ENCODE measurements around the gene RAD51B. TPM values are rescaled to one million over a fixed set of nuclear protein-coding genes. Genes with fewer than 3 reads are reported as not detected.

Gene RAD51B
- total RNA-seq, 1 donor from 2014 or later: 14.7 TPM

GRCh38 chr14:68534276-68534675, 714.7 kb downstream of the RAD51B start:
- no peak for DNase-seq (ENCODE audit: low spot score)

DNA sequence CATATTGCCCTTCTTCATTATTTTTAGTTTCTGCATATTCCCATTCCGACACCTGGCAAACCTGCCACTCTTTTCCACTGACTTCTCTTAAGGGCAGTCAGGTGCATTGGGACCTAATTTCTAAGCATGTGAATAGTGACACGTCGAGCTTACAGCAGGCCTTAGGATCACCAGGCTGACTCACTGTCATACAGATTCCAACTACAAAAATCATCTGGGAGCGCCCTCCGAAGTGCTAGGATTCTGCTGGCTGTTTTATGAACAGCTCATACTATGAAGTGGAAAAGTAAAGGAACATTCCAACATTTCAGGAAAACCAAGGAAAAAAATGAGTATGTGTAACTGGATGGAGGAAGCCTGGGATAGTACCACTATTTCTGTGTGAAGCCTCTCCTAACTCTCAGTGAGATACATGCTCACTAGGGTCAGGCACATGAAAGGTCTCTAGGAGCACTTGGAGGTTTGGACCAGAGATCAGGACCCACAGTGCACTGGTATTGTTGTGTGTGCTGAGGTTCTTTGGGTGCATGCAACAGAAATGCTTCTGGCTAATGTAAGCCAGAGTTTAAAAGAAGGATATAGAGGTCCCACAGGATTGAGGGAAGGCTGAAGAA, 715.9 kb downstream of the RAD51B start:
- no peak for DNase-seq (ENCODE audit: low spot score)

GRCh38 chr14:68536018-68536410, 716.4 kb downstream of the RAD51B start:
- no peak for DNase-seq (ENCODE audit: low spot score)

GRCh38 chr14:68538639-68539038, 719.1 kb downstream of the RAD51B start:
- DNase-seq (ENCODE audit: low spot score): no peak

DNA sequence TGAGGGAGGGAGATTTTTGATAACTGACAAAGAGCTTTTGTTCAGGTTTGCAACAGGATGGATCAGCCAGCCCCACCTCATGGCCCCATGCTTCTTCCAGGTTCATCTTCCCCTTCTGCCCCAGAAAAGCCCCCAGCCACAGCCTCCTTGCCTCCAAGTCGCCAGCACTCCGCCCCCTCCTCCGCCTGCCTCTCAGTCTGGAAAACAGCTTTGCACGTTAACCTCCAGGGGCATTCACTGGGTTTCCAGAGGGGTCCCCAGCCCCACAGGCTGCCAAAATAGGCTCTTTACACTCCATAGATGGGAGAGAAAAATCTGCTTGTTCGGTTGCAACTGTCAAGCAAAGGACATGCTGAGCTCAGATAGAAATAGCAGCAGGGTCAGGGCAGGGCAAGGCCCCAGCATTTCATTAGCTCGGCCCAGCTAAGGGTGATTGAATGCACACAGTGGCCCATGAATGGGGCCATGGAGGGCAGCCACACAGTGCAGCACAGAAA, 719.7 kb downstream of the RAD51B start:
- DNase-seq (ENCODE audit: low spot score): no peak

- no peak for DNase-seq (ENCODE audit: low spot score)
Observed at GRCh38 chr14:68539789-68540188, 720.2 kb downstream of the RAD51B start.

- DNase-seq (ENCODE audit: low spot score): no peak
Observed at GRCh38 chr14:68541178-68541896, 721.8 kb downstream of the RAD51B start.

DNA sequence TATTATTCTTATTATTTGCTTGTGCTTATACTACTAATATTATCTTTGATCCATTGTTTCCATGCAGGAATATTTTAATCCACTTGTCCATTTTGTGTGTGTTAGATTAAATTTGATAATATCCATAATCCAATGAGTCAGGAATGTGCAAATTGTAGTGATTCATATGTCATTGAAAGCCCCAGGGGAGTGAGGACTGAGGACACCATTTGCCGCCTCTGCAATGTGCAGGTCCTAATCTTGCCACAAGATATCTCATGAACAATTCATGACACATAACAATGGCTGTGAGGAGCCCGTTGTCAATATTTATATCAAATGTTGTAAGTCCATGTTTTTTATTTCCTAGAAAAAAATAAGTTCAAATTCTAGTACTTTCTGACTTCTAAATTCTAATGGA, 722.8 kb downstream of the RAD51B start:
- DNase-seq (ENCODE audit: low spot score): no peak

DNA sequence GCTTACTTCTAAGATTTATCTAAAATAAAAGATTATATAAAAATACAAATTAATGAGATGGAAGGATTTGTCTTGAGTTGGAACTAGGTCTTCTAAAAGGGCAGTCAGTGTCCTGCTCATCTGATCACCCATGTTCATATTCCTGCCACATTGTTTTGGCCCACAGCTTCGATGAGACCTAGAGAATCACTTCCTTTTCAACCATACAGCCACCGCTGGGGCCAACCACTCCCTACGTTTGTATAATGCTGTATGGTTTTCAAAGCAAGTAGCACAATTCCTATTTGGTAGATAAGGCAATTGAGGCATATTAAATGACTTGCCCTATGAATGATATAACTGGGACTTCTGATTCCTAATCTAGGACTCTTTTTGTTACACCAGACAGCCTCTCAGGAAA, 723.9 kb downstream of the RAD51B start:
- DNase-seq (ENCODE audit: low spot score): no peak

- no peak for DNase-seq (ENCODE audit: low spot score)
Observed at GRCh38 chr14:68544081-68544892, 724.7 kb downstream of the RAD51B start.

DNA sequence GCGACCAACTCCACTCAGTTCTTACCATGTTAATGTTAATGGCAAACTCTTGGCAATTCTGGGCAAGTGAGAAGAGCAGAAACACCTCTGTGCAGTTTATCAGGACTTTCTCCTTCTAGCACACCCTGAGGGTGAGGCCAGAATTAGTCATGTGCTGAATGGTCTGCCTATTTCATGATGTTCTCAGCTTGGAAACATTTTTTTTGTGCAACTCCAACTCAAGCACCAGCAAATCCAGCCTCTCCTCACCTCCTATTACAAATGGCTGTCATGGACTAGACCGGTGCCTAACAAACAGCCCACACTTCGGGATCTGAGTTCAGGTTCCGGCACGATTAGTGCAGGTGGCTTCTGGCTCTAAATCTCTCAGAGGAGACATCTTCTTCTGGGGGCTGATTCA, 727.3 kb downstream of the RAD51B start:
- no peak for DNase-seq (ENCODE audit: low spot score)

DNA sequence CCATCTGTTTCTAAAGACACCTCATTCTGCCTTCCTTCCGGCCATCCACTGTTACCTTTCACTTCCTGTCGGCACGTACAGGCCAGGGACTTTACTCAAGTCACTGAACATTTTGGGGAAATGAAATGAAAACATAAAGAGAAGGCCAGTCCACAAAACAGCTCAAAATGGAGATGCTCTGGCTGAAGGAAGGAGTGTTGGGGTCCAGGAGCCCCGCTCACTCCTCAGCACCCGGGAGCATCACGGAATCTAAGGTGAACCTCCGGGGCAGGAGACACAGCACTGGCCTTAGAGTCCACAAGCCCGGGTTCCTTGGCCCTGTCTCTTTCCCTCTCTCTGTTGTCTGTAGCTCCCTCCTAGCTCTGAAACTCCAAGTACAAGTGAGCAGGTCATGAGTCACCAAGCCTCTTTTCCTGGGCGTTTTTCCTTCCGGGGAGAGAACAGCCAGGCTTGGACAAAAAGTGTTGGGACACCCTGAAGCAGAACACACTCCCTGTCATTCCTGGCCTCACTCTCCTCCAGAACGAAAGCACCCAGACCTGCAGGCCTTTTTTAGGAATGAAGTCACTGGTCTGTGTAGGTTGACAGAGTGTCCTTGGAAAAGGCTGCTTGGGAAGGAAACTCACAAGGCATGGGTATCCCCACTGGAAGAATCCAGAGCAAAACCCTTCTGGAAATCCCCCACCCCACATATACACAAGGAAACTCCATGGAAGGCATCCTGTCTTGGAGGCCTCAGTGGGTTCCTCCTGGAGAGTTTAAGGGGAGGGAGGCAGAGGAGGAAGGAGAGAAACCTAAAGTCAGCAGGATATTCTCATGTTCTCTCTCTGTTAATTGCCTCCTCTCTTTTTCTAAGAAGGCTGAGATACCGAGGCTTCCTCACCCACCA, 728.0 kb downstream of the RAD51B start:
- no peak for DNase-seq (ENCODE audit: low spot score)

GRCh38 chr14:68548194-68549076, 728.9 kb downstream of the RAD51B start:
- DNase-seq (ENCODE audit: low spot score): no peak

DNA sequence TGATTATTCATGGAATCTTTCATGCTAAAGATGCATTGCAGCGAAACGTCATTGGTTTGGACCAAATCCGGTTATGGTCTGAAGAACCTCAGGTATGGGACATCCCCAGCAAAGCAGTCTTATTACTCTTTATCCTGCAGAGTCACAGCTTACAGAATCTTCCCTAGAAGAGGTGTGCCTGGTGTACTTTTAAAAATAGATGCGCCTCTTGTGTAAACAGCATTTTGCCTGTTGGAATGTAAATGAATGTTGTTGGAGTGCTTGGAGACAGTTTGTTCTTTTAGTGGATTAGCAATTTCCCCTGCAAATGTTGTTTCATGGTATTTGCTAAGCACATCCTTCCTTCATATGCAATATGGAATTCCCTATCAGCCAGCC, 730.7 kb downstream of the RAD51B start:
- no peak for DNase-seq (ENCODE audit: low spot score)

DNA sequence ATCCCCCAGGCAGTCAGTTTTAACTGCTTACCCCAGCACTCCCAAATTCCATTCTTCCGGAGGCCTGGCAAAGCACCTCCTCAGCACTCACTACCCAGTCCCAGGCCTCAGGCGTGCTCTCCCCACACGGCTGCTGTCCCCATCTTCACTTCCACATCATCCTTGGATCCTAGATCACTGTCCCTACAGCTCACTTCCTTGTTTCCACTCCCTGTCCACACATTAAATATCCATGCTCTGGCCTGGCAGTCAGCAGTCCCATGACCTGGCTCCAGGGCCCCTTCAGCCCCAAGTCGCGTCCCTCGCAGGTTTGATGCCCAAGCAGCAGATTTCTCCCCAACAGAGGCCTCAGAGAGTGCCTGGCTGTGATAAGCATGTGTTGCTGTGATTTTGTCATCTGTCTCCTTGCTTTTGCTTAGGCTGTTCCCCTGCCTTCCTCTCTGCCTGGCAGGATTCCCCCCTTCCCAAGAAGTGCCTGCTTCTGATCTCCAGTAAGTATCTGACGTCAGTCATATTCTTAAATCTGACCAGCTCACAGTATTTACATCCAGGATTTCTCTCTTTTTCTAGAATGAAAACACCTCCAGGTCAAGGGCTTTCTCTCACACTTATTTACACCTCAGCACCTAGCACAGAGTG, 731.6 kb downstream of the RAD51B start:
- no peak for DNase-seq (ENCODE audit: low spot score)

DNA sequence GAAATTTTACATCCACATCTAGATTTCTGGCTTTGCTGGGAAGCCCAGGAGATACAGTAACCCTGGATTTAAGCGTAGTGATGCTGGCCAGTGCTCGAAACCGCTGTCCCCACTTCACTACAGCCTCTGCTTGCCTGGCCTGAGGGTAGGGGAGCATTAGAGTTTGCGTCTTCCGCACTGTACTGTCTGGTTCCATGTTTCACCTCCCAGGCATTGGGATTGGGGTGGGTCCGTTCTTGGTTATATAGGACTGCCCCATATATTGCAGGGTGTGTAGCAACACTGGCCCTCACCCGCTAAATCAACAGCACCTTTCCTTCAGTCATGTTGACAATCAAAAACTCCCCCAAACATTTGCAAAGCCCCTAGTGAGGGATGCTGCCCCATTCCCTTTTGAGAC, 732.5 kb downstream of the RAD51B start:
- no peak for DNase-seq (ENCODE audit: low spot score)

DNA sequence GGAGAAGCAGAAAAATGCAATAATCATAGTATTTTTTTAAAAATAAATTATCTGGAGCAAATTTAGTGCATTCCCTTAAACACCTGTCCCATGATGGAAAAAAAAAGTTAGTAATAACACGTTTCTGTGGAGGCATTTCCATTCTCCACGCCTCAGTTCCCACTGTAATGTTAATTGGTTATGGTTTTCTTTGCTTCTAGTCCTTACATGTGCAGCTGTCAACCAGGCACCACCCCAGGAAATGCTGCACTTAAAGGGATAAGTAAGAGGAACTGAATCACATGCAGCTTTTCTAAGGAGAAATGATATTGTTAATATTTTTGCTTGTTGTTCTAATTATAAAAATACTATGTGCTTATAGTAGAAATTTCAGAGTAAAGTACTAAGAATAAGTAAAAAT, 733.0 kb downstream of the RAD51B start:
- no peak for DNase-seq (ENCODE audit: low spot score)

DNA sequence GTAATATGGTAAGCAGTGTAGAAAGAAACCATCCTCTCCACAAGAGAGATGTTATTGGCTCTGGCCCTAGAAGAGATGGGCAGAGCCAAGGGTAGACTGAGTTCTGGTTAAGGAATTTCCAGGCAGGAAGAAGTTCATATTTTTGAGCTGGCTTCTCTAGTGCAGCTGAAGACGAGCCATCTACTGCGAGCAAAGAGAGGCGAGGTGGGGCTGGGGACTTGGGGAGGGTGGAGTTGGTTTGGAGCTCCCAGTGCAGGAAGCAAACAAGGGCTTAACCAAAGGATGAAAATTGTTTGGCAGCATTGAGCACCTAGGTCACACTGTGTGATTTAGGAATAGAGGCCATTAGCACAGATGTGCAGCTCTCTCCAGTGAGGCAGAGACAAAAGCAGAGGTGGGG, 733.7 kb downstream of the RAD51B start:
- peak; percentile 16 for DNase-seq (ENCODE audit: low spot score)

DNA sequence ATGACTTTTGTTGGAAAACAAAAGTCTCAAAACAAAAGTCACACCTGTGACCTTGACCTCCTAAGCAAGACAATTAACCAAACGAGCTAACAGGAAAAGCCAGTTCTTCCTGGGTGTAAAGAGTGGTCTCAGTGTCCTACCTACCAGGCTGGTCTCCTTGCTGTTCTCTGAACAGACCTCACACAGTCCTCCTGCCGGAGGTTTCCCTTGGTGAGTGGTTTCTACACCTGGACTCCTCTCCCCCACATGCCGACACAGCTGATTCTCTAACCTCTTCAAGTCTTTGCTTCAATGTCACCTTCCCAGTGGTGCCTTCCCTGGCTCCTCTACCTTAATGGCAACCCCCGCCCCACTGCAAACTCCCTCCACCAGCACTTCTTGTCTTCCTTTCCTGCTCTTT, 734.7 kb downstream of the RAD51B start:
- no peak for DNase-seq (ENCODE audit: low spot score)

- DNase-seq (ENCODE audit: low spot score): peak; percentile 57
Observed at GRCh38 chr14:68556253-68556652, 736.7 kb downstream of the RAD51B start.

All from mesenteric fat pad (tissue), 1 donor.